ENCODE results near the gene B4GALT7.

Gene B4GALT7

DNA sequence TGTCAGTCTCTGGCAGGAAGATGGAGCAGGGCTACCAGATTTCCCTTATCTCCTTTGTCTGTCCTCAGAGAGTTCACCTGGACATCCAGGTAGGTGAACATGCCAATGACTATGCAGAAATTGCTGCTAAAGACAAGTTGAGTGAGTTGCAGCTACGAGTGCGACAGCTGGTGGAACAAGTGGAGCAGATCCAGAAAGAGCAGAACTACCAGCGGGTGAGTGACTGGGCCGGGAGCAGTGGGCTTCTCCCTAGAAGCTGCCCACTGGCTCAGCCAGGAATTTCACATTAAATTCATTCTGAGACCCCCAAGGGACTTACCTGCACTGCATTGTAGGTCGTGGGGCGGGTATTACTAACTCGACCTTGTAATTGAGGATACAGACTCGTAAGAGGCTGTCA is 5.9 kb upstream of the B4GALT7 start:
- DNase-seq, result no peak

DNA sequence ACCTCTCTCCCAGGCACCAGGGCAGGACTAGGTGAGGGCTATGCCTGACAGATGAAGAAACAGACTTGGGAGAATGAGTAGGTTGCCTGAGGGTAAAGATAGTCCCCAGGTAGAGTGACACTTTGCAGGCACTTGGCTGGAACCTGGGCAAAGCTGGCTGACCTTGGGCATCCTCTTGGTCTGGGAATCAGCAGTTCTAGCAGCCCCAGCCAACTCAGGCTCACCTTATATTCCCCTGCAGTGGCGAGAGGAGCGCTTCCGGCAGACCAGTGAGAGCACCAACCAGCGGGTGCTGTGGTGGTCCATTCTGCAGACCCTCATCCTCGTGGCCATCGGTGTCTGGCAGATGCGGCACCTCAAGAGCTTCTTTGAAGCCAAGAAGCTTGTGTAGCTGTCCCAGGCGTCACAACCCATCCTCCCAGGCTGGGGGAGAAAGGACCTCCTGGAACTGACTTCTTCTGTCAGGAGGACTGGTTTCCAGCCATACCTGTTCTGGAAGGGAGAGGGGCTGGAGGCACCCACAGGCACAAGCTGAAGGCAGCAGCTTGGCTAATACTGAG is 4.8 kb upstream of the B4GALT7 start:
- no peak for DNase-seq

DNA sequence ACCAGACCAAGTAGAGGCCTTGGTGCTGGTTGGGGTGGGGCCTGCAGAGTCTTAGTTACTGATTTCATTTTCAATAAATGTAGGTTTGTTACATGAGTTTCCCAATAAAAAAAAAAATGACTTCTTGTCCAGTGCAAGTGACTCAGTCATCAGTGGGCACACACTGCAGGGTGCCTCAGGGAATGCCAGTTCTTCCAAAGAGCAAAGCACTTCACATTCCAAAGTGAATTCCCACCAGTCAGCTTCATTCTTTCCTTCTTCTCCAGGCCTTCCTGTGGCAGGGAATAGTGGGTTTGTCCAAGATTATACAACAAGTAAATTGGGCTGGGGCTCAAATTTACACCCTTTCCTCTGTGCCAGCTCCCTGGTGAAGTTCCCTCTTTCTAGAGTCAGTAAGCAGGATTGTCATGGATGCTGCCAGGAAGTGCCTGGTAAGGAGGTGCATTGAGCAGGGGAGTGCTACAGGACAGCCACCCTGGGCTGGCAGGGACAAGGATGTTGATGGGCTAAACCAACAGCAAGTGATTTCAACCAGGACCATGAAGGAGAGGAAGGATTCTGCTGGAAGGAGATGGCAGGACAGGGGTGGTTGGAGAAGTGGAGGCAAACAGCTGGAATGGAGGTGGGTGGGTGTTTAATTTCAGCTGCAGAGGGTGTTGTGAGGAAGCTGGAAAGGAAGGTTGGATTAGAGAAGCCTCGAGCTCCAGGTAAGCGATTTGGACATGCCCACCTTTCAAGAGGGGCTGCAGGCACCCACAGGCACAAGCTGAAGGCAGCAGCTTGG is 3.7 kb upstream of the B4GALT7 start:
- DNase-seq, result no peak

DNA sequence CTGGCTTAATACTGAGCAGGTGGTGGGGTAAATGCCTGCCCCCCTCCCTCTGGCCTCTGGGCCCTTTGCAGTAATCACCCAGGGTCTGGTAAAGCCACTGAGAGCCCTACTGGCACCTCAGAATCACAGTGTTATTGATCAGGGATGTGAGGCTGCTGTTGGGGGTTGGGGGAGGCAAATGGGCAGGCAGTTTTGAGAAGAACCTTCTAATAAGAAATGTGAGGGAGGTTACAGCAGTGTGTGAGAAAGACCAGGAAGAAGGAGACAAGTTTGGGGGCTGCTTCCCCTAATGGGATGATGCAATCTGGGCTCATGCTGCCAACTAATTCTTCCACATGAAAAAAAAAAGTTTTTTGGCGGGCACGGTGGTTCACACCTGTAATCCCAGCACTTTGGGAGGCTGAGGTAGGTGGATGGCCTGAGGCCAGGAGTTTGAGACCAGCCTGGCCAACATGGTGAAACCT is 3.1 kb upstream of the B4GALT7 start:
- no peak for DNase-seq

GRCh38 chr5:177598477-177598876 is 1.5 kb upstream of the B4GALT7 start:
- DNase-seq, result no peak

DNA sequence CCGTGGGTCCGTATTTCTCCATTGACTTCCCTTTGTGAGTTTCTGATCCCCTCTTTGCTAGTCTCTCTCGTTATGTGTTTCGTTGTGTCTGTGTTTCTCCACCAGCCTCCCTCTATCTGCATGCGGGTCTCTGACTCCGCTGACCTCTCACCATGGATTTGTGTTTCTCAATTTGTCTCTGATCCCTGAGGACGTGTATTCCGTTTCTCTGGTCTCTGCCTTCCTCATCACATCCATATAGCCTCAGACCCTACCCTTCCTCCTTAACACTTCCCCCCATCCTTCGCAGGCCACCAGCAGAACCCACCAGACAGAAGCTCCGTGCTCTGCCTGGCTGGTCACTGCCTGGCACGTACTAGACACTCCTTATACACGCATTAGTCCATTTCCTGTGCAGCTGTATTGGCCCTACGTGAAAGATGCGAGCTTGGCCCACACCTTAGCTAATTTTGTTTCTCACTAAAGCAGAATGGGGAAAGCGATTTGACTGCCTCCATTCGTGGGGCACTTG is 631 bp downstream of the B4GALT7 start:
- DNase-seq, result peak; percentile 57

GRCh38 chr5:177601126-177601525 is 1.2 kb downstream of the B4GALT7 start:
- no peak for DNase-seq

GRCh38 chr5:177601577-177602457 is 1.9 kb downstream of the B4GALT7 start:
- DNase-seq, result peak; percentile 42

GRCh38 chr5:177602458-177602830 is 2.5 kb downstream of the B4GALT7 start:
- DNase-seq, result no peak

DNA sequence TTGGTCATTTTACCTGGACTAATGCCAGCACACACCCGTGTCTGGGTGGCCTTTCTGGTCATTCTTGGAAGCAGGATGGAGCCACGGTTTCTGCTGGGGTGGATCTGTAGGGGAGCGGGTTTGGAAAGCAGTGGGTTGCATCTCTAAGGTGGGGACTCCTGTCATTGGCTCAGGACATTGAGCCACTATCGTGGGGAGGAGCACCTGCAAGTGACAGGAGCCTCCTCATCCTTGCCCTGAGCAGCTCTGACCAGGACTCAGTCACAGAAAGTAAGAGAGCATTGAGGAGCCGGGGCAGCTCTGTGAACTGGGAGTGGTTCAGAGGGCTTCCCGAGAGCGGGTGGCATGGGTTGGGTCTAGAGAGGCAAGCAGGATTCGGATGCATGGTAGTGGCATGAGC is 3.7 kb downstream of the B4GALT7 start:
- no peak for DNase-seq

- DNase-seq, result no peak
These were observed 4.2 kb downstream of the B4GALT7 start for GRCh38 chr5:177604116-177604521.

- DNase-seq, result no peak
These were observed 4.7 kb downstream of the B4GALT7 start for GRCh38 chr5:177604656-177605055.

DNA sequence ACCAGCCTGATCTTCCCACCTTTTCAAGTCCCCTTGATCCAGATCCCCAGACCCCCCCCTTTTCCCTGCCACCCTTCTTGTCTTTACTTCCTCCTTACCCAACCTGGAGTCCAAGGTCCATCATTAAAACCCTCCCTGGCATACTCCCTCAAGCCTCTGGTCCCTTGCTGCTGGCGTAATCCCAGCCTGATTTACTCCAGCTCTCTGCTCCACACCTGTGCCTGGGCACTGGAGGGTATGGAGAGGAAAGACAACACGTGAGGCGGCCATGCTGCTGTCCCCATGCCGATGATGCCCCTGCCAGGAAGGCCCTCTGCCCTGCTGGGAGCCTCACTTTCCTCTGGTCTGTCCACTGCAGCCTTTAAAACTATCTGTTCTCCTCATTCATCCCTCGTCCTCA is 5.1 kb downstream of the B4GALT7 start:
- no peak for DNase-seq

DNA sequence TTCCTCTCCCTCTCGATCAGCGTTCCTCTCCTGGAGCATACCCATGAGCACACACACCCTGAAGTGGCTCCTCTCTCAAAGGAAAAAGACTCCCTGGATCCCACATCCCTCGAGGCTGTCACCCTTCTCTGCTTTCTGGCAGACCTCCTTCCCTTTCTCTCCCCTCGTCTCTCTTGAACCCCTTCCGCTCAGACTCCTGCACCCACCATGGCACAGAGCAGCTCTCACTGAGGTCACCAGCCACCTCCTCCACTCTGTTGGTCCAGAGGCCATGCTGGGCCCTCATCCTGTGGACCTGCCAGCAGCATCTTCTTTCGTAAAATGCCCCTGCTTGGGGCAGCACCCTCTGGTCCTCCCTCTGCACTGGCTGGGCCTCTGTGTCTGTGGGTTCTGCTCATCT is 5.7 kb downstream of the B4GALT7 start:
- no peak for DNase-seq

- DNase-seq, result no peak
These were observed 6.4 kb downstream of the B4GALT7 start for GRCh38 chr5:177606071-177607051.

GRCh38 chr5:177607115-177607451 is 7.2 kb downstream of the B4GALT7 start:
- no peak for DNase-seq

DNA sequence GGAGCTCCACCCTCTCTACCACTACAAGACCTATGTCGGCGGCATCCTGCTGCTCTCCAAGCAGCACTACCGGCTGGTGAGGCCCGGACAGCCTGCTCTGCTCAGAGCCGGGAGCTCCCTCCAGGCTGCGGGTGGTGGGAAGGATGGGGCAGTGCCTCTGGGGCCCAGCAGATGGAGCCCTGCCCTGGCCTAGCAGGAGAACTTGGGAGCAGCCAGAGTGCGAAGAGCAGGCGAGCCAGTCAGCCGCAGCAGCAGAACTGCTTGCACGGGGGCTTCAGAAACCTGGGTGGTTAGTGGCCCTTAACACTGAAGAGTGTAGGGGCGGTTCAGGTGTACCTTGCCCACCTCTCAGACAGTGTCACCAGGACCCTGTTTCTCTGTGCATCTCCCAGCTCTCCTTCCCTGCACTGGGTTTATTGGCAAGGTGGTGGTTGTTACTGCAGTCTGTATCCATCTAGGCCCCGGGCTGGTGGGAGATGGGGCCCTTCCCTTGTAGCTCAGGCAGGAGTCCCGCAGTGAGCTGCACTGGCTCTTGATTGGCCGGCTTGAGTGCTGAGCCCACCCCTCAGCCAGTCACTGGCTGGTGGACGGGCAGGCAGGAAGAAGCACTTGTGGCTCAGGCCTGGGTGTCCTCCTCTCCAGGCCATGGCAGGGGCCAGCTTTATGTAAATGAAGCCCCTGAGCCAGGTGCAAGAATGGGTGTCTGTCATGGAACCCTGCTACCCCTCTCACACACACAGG is 7.7 kb downstream of the B4GALT7 start:
- DNase-seq, result peak; percentile 98

- DNase-seq, result no peak
These were observed 8.5 kb downstream of the B4GALT7 start for GRCh38 chr5:177608243-177609075.

- no peak for DNase-seq
These were observed 9.4 kb downstream of the B4GALT7 start for GRCh38 chr5:177609076-177610059.
